Smooth muscle cell of the brain vasculature (primary cell): ENCODE data around the gene RTL1.

Experiments used
- DNase-seq: peaks from one replicate; pipeline ENCODE4 v3.0.0-alpha.2; 2012; ENCODE audit warnings: low read depth, low spot score

Gene RTL1

DNA sequence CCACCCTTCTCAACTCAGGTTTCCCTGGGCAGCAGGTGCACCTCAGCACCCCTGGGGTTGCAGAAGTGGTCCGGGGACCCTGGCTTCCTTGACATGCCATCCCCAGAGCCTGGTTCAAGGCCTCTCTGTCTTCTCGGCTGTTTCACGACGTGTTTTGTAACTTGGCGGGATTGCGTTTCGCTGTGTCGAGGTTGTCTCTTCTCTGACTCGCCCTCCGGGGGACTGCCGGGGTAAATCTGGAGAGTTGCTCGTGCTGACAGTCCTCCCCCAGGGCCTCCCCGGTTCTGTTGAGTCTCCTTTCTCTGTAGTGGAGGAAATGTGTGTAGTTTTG is 52.0 kb downstream of the RTL1 start:
- DNase-seq = no peak

DNA sequence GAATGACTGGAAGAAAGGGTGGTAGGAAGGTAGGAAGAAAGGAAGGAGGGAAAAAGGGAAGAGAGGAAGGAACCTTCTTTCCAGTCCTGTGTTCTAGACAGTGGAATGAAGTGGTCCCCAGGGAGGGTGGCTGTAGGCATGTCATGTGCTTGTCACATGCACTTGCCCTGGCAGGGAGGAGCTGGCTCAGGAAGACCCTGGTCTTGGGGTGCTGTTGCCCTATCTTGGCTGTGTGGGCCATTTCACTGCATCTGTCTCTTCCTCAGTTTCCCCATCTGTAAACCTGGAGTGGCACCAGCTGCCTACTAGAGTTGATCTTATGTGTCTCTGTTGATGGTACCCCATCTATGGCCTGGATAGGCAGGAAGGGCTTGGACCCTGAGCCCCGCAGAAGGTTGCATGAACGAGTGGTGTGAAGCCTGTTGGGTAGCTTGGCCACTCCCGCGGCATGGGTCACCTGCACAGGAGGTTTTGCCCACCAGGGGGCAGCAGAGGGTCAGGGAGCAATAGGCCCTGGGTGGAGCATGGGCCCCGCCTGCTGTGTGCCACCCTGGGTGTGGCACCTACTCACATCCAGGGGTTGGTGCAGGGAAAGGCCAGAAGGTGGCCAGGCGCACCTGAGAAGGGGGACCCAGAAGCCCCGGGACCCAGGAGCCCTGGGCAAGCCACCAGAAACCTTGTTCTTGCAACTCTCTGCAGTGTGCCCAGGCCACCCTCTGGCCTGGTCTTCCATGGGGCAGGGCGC is 52.5 kb downstream of the RTL1 start:
- no peak for DNase-seq

DNA sequence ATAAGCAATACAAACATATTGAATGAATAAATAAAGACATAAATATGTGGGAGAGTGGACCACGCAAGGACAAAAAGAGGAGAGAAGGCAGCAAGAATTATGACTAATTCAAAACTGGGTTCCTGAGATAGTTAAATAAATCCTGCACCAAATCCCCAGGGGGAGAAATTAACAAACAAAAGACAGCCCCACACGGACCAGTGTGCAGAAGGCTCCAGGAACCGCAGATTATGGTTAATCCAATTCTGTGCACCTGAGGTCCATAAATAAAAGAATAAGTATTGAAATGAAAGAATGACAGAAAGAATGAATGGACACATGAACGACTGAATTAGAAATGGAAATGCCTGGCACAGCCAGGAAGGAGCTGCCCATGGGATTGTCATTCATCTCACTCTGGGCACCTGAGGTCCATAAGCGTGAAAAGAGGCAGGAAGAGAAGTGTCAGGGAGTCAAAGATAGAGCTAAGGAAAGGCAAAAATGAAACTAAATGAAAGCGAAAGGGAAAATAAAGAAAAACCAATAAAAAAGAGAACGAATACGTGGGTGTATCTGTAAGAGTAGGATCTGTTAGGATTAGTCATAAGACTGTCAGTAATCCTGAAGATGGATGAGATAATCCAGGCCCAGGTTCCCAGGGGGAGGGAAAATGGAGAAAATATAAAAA is 54.3 kb downstream of the RTL1 start:
- no peak for DNase-seq

DNA sequence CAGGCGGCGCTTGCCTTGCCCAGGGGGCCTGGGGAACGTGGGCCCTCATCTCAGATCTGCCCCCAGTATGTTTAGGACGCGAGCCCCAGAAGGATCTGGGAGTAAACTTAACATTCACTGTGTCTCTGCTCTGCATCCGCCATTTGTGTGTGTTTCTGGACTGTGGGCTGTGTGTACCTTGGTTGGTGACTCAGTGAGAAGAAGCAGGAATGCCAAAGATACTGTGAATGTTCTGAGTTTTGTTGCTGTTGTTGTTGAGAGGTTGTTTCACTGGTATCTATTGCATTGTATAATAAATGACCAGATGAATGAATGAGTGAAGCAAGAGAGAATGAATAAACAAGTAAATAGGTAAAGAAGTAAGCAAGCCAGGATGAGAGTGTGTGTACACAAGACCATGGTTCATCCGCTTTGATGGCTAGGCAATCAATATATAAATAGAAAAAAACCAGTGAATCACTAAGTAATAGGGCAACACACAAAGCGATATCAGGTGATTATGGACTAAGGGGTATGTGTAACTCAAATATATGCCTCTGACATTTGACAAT is 57.1 kb downstream of the RTL1 start:
- DNase-seq = no peak

DNA sequence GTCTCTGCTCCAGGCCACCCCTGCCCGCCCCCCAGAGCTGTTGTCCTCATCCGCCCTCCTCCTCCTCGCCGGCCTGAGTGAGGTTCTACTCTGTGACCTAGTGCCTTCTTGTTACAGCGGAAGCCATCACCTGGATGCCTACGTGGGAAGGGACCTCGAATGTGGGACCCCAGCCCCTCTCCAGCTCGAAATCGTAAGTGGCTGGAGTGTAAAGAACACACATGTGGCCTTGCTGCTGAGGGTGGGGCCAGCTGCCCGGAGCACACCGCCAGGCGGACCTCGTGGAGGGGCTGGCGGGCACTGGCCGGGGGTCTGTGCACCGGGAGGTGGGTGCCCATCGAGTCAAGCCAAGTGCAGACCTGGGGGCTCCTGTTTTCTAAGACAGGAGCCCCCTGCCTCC is 58.2 kb downstream of the RTL1 start:
- DNase-seq = no peak

DNA sequence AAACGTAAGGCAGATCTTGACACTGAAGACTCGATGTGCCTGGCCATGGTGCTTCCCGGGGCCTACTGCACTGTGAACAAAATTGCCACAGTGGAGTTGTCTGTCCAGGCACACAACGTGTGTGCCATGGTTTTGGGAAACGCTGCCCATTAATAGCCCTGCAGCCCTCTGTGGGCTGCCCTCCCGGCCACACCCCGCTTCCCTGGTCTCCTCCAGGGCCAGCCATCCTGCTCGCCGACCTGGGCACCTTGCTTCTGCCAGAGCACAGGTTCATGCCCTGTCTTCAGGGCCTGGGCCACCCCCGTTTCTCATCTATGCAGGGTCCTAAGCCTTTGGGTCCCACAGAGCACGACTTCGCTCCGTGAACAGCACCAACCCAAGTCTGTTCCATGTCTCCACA is 58.7 kb downstream of the RTL1 start:
- DNase-seq = no peak

DNA sequence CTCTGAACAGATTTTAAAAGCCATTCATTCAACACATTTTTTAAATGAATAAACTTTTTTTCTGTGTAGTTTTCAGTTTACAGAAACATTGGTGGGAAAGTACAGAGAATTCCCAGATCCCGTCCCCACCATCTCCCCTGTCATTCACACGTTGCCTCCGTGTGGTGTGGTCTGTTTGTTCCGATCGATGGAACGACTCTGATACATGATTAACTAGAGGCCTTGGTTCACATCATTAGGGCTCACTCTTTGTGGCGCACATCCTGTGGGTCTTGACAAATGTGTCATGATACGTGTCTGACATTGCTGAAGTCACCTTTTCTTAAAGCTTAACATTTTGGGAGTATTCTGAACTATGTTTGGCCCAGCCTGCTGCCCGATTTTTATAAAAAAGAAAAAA is 59.1 kb downstream of the RTL1 start:
- no peak for DNase-seq

DNA sequence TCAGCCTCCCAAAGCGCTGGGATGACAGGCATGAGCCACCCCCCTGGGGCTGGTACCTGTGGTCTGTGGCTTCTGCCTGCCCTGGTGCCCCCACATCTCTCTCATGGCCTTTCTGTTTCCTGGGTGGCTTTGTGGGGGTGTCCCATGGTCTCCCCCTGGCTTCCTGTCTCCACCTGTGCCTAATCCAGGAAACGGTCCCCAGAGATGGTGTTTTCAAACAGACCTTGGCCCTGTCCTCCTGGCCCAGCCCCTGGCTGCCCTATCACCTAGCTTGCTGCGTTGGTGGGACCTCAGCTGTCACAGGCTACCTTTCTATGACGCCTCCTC is 59.5 kb downstream of the RTL1 start:
- no peak for DNase-seq

DNA sequence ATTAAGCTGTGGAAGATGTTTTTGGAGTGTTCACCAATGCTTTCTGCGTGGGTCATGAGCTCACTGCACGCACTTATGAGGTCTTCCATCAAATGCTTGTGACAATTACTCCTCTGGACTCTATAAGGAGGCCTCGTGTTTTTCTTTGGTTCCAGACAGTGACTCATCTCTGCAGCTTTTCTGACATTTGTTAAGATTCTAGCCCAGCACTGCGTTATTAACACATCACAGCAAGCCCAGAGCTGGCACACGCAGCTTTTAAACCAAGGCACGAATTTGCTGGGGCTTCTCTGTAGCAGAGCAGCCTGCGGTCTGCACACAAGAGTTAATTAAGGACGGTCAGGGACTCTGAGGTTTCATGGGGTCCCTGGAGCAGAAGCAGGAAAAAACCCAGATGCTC is 60.7 kb downstream of the RTL1 start:
- DNase-seq = no peak

DNA sequence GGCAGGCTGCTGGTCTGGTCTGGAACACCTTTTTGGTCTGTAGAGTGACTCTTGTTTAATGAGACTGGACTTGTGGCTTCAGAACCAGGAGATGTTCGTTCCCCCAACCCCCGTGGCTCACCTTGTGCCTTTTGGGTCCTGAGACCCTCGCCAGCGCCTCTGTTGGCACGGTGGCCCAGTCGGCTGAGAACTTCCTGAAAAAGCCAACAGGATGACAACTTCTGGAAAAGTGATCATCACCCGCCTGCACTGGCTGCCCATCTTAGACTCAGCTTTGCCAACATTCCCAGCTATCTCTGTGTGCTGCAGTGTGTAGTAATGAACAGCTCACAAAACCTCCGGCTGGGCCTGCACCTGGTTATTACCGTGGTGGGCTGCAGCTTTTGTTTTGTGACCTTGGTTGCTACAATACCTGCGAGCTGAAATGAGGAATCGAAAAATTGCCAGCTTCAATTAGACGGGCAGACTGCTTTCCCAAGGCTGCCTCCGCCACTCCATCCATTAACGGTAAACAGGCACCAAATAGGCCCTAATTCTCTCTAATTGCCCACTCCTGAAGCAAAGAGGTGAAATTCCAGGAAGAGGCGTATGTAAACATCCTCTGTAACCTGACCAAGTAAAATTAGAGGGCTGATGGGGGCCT is 61.6 kb downstream of the RTL1 start:
- DNase-seq = no peak

DNA sequence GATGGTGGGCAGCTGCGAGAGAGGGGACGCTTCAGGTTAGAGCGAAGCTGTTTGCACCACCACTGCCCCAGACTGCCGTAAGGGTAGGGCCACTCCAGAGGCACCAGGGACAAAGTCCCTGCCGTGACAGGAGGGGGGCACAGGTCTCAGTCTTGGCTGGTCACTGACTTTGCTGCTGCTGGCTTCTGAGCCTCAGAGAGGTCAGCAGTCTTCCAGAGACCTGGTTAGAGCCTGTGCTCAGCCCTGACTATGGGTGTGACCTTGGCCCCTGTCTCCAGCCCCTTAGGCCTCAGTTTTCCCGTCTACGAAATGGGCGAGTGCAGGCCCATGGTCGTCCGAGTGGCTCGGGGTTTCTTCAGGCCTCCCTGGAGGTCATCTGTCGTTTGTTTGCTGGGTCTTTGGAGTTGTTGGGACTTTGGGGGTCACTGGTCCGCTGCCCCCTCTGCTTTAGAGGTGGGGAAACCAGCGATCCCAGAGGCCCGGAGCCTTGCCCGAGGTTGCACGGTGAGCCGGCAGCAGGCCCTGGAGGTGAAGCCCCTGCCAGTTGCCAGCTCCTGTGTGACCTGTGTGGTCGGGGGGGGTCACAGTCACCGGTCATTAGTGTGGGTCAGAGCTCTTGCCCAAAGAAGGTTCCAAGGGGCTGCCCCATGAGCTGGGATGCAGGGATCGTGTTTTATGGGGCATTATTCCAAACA is 62.3 kb downstream of the RTL1 start:
- DNase-seq = no peak

DNA sequence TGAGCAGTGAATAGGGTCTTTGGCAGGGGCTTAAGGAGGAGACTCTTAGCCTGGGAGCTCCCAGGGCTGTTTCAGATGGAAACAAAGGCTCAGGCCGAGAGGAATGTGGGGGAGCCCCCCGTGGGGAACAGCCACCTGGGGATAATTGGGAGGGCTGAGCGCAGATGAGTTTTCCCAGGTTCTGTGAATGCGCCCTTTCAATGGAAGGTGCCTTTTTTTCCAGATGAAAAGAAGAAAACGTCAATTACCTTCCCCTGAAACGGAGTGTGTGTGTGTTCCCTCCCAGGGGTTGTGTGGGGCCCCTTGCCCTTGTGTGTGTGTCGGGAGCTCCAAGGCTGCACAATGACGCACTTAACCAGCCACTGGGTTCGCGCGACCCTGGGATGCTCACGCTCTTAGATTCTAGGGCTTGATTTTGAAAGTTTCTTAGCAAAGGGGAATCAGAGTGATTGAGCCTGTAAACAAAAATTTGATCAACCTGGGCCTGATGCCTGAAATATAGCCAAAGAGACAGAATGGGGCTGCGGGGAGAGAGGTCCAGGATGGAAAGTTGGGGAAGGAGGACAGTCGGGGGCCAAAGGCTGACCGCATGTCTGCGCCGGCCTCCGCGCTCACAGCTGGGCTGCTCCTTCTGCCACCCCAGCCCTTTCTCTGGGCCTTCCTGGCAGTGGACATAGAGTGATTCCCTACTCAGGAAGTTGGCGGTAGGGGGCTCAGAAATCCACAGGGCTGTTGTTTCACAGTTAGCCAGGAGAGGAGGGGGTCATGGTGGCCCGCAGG is 63.0 kb downstream of the RTL1 start:
- no peak for DNase-seq

DNA sequence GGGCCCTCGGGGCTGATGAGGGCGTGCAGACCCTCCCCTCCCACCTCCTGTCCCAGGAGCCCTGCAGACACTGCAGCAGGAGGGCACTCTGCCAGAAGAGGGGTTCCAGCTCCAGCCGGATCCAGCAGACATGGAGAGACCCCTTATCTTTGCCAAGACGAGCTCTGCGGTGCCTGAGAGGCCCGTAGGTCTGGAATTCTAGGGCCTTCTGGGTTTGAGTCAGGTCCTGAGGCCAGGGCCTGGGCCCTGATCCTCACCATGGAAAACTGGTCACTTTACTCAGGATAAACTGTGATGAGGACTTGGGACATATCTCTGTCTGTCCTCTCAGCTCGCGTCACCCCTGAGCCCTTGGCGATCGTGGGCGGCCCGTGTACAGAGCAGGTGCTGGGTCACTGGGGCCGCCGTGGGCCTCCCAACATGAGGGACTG is 63.8 kb downstream of the RTL1 start:
- DNase-seq = no peak

DNA sequence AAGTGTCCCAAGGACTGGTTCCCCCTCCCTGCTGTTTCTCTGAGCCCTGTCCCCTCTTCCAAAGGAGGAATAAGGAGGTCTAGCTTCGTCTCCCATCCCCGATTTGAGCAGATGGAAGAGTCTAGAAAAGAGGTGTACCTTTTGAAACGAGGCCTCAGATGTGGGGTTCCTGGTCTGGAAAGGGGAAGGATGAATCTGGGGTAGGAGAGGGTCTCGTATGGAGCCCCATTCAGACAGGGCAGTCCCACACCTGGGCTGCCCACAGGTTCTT is 64.3 kb downstream of the RTL1 start:
- no peak for DNase-seq

DNA sequence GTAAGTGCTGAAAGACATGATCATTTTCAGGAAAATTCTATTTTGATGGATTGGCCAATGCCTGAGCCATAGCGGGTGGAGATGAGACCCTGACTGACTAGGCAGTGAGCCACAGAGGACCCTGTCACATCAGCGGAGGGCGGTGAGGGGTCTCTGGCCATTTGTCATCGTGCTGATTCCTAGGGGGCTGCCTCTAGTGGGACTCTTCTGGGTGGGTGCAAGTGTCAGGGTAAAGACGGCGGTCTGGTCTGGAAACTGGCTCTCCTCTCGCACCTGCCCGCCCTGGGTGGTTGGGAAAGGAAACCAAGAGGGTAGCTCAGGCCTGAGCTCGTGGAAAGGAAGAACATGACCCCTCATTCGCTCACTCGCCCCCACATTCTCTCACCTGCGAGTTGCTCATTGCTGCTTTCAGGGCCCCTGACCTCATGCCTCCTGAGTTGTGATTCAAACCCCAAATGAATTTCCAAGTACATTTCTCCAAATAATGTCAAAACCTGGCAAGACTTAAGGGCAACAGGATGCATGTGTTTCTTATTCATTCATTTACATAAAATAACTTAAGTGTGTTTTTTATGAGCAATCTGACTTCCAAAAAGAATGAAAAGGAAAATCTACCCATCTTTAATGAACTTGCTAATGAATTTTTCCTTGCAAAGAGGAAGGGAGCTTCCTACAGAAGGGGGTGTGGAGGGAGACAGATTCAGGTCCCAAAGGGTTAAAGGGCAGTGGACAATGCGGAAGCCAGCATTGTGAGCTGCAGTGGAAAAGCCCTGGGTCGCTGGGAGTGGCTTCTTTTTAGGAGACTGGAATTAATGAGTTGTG is 64.8 kb downstream of the RTL1 start:
- no peak for DNase-seq

DNA sequence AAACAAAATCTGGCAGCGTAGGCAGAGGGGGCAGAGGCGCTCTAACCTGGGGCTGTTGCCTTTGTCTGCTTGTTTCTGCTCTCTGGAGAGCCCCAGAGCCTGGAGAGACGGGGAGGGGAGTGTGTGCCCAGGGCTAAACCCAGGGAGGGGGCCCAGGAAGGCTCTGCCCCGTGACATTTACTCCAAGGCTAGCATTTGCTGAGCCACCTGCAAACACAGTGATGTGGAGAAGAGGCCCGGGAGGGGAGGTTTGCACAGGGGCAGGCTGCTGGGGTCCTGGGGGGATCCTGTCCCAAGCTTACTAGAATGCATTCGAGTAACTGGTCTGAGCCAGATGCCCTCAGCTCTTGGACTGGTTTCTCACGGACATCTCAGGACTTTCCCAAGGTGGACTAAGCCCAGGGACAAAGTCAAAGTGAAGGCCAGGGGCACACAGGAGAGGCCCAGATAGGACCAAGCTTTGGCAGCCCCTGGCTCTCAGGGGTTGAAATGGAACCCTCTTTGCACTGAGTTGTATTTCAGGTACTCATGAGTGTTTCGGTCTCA is 65.6 kb downstream of the RTL1 start:
- no peak for DNase-seq

DNA sequence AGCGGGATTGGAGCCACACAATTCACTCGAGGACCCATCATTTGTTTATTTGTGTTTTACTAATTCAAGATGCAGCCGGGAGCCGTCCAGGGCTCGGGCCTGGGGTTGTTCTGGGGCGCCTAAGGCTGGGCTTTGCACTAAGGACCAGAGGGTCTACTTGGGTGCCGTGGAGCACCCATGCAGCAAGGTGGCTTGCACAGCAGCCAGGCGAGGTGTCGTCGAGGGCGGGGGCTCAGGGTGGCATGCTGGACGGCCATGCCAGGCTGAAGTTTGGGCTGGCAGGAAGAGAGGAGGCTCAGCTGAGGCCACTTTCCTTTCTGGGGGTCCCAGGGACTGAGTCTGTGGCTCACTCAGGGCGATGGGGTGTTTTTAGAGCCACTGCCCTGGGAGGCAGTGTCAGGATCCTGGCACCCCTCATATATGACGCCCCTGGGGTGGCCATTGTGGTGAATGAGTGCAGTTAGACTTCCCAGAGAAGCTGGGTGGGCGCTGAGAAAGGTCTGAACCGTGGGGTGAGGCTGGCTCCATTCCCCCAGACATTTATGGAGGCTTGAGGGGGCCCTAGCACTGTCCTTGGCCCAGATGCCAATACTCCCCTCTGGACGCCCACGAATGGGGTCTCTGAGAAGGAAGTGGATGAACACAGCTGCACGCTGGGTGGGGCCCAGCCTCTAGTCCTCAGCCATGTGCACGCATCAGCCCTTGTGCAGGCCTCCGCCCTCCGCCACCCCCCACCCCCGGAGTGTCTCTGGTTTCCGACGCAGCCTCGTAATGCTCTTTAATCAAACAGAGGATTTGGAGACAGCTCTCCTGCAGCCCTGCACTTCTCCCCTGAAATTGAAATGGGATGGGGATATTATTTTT is 66.3 kb downstream of the RTL1 start:
- DNase-seq = no peak

DNA sequence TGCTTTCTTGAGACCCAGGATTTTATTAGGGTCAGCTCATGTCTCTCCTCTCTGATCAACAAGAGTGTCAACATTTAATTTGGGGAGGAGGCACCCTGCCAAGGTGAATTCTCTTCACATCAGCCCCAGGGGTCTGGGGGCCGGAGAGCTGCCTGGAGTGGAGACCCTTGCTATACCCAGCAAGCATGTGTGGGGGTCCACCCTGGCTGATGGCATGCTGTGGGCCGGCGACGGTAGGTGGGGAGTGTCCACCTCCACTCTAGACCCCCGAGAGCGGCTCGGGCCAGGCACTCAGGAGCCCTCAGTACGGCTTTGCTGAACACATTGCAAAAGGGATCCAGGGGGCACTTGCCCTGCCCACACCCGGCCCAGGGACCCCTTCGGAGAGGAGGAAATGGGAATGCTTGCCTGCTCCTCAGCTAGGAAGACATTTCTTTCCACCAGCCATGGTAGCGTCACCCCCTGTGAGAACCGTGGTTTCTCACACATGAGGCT is 67.2 kb downstream of the RTL1 start:
- no peak for DNase-seq

DNA sequence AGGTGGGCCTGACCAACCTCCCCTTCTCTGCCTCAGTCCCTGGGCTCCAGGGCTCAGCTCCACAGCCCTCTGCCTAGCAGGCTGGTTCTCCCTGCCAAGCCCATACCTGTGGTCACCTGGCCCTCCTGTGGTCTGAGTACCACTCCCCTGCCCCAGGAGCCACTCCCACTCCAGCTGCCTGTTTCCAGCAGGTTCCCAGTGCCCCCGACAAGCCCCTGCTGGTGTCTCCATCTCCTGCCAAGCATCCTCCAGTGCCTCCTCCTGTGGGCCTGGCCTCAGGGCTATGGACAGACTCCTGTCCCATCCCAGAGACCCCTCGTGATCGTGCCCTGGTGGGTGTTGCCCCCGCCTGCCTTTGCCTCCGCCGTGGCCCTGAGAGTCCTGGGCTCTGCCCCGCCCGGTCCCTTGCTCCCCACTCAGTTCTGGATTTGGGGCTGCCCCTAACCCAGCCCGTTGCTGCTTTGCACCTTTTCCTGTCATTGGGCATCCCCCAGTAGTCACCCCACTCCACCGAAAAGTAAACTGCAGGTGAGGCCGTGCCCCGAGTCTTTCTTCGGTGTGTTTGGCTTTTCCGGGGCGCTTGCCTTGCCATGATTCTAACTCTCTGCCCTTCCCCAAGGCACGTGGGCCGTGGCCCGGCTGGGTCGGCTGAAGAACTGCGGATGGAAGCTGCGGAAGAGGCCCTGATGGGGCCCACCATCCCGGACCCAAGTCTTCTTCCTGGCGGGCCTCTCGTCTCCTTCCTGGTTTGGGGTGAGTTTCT is 67.8 kb downstream of the RTL1 start:
- DNase-seq = no peak
